ENCODE measurements around the gene IL4R. TPM values are rescaled to one million over a fixed set of nuclear protein-coding genes. Genes with fewer than 3 reads are reported as not detected.

Gene IL4R
- total RNA-seq (ENCODE audit: low replicate concordance), result 6.6 and 9.6 TPM in 2 replicates

GRCh38 chr16:27313422-27314160 lies at the start of gene IL4R:
Gene IL4R, plus strand, starts transcription at chr16:27313974. Its CDS starts 26,230 bp downstream, at chr16:27340204.
- Histone ChIP-seq H3K4me1 (no peaks in the 10 kb centered on the region), H2AFZ (replicated peaks) (peak within 1 kb of the TSS; percentile 98), H3K9me3 (ENCODE audit: low read depth) (no peaks in the 10 kb centered on the region), H3K4me3 (peak within 1 kb of the TSS; percentile 76), H3F3A (ENCODE audit: low read depth) (no peaks in the 10 kb centered on the region), H3K27ac (no peak within 1 kb of the TSS), H4K20me1 (ENCODE audit: low read depth) (peaks cover 8% of the 10 kb centered on the region), H3K9ac (no peak within 1 kb of the TSS), H3K27me3 (peaks cover 61% of the 10 kb centered on the region), H3K36me3 (no peaks in the 10 kb centered on the region), H3K4me2 (peak within 1 kb of the TSS; percentile 97), H3K79me2 (ENCODE audit: low read depth) (no peaks in the 10 kb centered on the region)
- DNase-seq (ENCODE audit: low spot score), result peak; percentile 73
- Mint-ChIP-seq H3K9me3 (no peaks in the 10 kb centered on the region), H3K27me3 (ENCODE audit: insufficient read depth, low read depth) (peaks cover 12% of the 10 kb centered on the region), H3K4me3 (peak within 1 kb of the TSS; percentile 91), H3K4me1 (peaks cover 22% of the 10 kb centered on the region), H3K36me3 (no peaks in the 10 kb centered on the region), H3K27ac (peak within 1 kb of the TSS; percentile 57)
- TF ChIP-seq CTCF (IDR thresholded peaks at IDR 0.05) (no peak), EZH2 (IDR thresholded peaks at IDR 0.05) (peak; percentile 65)

- Histone ChIP-seq H3K79me2 (ENCODE audit: low read depth) (peaks cover 12% of the 10 kb centered on the region), H3K4me1 (peaks cover 24% of the 10 kb centered on the region), H2AFZ (replicated peaks) (no peak overlapping the region), H3F3A (ENCODE audit: low read depth) (no peaks in the 10 kb centered on the region), H3K9me3 (ENCODE audit: low read depth) (no peaks in the 10 kb centered on the region), H3K9ac (no peak overlapping the region), H3K27me3 (no peaks in the 10 kb centered on the region), H3K4me2 (no peak overlapping the region), H3K36me3 (no peaks in the 10 kb centered on the region), H4K20me1 (ENCODE audit: low read depth) (peaks cover 3% of the 10 kb centered on the region), H3K4me3 (no peak overlapping the region), H3K27ac (no peak overlapping the region)
- no peak for TF ChIP-seq EZH2phosphoT487 (IDR thresholded peaks at IDR 0.05)
- no peak for TF ChIP-seq CTCF (IDR thresholded peaks at IDR 0.05)
- TF ChIP-seq EZH2 (IDR thresholded peaks at IDR 0.05), result no peak
- H3K9me3 Mint-ChIP-seq, result no peaks in the 10 kb centered on the region
- no peaks in the 10 kb centered on the region for H3K36me3 Mint-ChIP-seq
- peaks cover 17% of the 10 kb centered on the region for H3K4me1 Mint-ChIP-seq
- H3K4me3 Mint-ChIP-seq, result no peak overlapping the region
- no peak for DNase-seq (ENCODE audit: low spot score)
- H3K27me3 Mint-ChIP-seq (ENCODE audit: insufficient read depth, low read depth), result no peaks in the 10 kb centered on the region
- H3K27ac Mint-ChIP-seq, result no peak overlapping the region
Measured at GRCh38 chr16:27264151-27264550, 49.6 kb upstream of the IL4R start.

- no peak for DNase-seq (ENCODE audit: low spot score)
- Histone ChIP-seq H4K20me1 (ENCODE audit: low read depth) (no peaks in the 10 kb centered on the region), H3K79me2 (ENCODE audit: low read depth) (peaks cover 9% of the 10 kb centered on the region), H3K4me3 (no peak overlapping the region), H3F3A (ENCODE audit: low read depth) (no peaks in the 10 kb centered on the region), H3K9ac (no peak overlapping the region), H3K4me1 (peaks cover 13% of the 10 kb centered on the region), H3K27me3 (no peaks in the 10 kb centered on the region), H3K36me3 (no peaks in the 10 kb centered on the region), H3K27ac (no peak overlapping the region), H3K4me2 (no peak overlapping the region), H2AFZ (replicated peaks) (no peak overlapping the region), H3K9me3 (ENCODE audit: low read depth) (no peaks in the 10 kb centered on the region)
- Mint-ChIP-seq H3K36me3 (no peaks in the 10 kb centered on the region), H3K4me1 (peaks cover 7% of the 10 kb centered on the region), H3K4me3 (no peak overlapping the region), H3K27me3 (ENCODE audit: insufficient read depth, low read depth) (no peaks in the 10 kb centered on the region), H3K27ac (no peak overlapping the region), H3K9me3 (no peaks in the 10 kb centered on the region)
- no peak for TF ChIP-seq CTCF (IDR thresholded peaks at IDR 0.05)
- no peak for TF ChIP-seq EZH2phosphoT487 (IDR thresholded peaks at IDR 0.05)
- TF ChIP-seq EZH2 (IDR thresholded peaks at IDR 0.05), result no peak
Measured at GRCh38 chr16:27265982-27266381, 47.8 kb upstream of the IL4R start.
